ENCODE results near the gene UROC1.
"Not testable (repeated sequence)": the region's sequence is repeated elsewhere in the genome, so short reads cannot be mapped to it uniquely, and the experiment has no call there.

Gene UROC1

DNA sequence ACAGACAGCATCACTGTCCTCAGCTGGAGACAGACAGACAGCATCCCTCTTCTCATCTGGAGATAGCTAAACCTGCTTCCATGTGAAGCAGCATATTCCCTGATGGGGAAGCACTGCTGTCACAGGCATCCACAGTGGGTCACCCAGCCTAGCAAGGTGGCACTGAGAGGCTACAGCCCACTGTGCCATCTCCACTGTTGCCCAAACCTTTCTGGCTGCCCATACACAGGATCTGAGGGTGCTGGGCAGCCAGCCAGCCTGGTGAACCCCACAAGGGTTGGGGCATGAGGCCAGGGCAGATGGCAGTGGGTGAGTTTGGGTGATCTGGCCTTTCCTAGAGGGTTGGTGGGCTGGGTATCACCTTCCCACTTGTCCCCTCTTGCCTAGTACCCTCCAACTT, 18.1 kb upstream of the UROC1 start:
- TF ChIP-seq, protein P1, sequence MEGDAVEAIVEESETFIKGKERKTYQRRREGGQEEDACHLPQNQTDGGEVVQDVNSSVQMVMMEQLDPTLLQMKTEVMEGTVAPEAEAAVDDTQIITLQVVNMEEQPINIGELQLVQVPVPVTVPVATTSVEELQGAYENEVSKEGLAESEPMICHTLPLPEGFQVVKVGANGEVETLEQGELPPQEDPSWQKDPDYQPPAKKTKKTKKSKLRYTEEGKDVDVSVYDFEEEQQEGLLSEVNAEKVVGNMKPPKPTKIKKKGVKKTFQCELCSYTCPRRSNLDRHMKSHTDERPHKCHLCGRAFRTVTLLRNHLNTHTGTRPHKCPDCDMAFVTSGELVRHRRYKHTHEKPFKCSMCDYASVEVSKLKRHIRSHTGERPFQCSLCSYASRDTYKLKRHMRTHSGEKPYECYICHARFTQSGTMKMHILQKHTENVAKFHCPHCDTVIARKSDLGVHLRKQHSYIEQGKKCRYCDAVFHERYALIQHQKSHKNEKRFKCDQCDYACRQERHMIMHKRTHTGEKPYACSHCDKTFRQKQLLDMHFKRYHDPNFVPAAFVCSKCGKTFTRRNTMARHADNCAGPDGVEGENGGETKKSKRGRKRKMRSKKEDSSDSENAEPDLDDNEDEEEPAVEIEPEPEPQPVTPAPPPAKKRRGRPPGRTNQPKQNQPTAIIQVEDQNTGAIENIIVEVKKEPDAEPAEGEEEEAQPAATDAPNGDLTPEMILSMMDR (conservative IDR thresholded peaks at IDR 0.05): no peak
- no peak for TF ChIP-seq ZFX (IDR thresholded peaks at IDR 0.05)
- H3K27ac ChIP-seq: no peak overlapping the region

DNA sequence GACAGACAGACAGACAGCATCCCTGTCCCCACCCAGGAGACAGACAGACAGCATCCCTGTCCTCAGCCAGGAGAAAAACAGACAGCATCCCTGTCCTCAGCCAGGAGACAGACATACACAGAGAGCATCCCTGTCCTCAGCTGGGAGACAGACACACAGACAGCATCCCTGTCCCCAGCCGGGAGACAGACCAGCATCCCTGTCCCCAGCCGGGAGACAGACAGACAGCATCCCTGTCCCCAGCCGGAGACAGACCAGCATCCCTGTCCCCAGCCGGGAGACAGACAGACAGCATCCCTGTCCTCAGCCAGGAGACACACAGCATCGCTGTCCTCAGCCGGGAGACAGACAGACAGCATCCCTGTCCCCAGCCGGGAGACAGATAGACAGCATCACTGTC, 17.1 kb upstream of the UROC1 start:
- H3K27ac ChIP-seq: not testable (repeated sequence)

DNA sequence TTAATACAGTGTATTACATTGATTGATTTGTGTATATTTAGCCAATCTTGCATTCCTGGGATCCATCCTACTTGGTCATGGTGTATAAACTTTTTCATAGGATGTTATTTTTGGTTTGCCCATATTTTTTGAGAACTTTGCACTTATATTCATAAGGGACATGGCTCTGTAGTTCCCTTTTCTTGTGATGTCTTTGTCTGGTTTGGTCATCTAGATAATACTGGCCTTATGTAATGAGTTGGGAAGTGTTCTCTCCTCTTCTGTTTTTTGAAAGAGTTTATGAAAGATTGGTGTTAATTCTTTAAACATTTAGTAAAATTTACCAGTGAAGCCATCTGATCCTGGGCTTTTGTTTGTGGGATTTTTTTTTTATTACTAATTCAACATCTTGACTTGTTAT, 15.9 kb upstream of the UROC1 start:
- no peak overlapping the region for H3K27ac ChIP-seq
- TF ChIP-seq ZFX (IDR thresholded peaks at IDR 0.05): no peak
- TF ChIP-seq, protein P1 (conservative IDR thresholded peaks at IDR 0.05): no peak

DNA sequence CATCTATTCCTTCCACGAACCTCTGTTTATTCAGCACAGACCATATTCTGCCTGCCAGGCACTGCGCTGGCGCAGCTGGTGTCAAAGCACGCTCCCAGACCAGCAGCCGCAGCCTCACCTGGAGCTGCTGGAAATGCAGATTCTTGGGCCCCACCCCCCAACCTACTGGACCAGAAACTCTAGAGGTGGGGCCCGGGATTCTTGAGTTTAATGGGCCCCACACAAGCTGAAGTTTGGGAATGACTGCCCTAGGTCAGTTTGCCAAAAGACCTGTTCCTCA, 13.4 kb upstream of the UROC1 start:
- TF ChIP-seq, protein P1 (conservative IDR thresholded peaks at IDR 0.05): no peak
- TF ChIP-seq ZFX (IDR thresholded peaks at IDR 0.05): no peak
- no peak overlapping the region for H3K27ac ChIP-seq

DNA sequence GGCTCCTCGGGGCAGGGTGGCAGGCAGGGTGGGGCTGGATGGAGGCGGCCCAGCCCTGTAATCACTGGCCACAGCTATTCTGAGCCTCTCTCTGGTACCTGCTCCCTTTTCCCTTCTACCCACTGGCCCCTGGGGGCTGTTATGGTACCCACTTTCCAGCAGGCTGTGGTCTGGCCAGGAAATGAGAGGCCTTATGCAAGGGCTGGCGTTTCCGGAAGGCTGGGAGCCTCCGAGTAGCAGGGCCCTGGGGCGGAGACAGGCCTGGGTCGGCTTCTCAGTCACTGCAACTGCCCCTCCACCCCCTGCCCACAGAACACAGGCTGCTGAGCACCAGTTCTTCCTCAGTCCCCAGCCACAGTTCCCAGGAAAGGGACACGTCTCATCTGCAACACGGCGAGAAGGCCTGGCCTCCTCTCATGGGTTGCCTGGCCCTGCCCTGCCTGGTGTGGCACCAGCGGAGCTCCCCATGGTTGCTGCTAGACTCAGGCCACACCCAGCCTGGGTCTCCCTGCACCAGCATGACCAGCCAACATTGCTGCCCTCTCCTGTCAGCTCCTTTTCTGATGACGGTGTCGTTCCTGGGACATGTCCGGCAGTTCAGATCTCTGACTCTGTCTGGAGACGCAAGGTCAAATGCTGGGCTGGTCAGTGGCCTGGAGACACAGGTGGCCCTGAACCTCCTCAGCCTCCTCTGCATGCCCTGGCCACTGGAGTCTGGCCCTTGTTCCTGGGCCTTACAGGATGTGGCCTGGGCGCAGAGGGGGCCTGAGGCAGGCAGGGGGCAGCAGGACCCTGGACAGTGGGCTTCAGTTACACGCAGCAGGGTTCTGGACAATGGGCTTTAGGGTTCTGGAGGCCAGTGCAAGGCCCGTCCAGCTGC, 12.8 kb upstream of the UROC1 start:
- no peak overlapping the region for H3K27ac ChIP-seq
- TF ChIP-seq, protein P1 (conservative IDR thresholded peaks at IDR 0.05): no peak
- no peak for TF ChIP-seq ZFX (IDR thresholded peaks at IDR 0.05)

DNA sequence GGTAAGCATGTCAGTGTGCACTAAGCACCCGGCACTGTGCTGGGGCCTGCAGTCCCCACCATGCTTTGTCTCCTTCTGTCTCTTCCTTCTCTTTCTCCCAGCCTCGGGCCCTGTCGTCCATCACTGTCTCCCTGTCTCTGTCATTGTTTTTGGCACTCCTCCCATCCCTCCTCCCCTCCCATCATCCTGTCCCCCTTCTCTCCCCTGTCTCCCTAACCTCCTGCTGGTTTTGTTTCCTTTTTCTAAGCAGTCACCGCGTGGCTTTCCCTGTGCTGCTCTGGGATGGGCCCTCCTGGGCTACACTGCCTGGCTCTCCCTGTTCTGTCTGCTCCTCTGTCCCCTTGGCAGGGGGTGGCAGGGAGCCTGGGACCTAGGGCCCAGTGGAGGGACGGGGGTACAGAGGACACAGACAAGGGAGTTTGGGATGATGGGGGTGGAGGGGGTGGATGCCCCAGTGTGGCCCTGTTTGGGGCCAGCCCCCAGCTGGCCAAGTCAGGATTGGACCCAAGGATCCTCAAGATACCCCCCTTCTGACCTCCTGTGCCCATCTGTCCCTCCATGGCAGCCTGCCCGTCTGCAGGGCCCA, 12.1 kb upstream of the UROC1 start:
- TF ChIP-seq, protein P1 (conservative IDR thresholded peaks at IDR 0.05): no peak
- TF ChIP-seq ZFX (IDR thresholded peaks at IDR 0.05): no peak
- no peak overlapping the region for H3K27ac ChIP-seq

DNA sequence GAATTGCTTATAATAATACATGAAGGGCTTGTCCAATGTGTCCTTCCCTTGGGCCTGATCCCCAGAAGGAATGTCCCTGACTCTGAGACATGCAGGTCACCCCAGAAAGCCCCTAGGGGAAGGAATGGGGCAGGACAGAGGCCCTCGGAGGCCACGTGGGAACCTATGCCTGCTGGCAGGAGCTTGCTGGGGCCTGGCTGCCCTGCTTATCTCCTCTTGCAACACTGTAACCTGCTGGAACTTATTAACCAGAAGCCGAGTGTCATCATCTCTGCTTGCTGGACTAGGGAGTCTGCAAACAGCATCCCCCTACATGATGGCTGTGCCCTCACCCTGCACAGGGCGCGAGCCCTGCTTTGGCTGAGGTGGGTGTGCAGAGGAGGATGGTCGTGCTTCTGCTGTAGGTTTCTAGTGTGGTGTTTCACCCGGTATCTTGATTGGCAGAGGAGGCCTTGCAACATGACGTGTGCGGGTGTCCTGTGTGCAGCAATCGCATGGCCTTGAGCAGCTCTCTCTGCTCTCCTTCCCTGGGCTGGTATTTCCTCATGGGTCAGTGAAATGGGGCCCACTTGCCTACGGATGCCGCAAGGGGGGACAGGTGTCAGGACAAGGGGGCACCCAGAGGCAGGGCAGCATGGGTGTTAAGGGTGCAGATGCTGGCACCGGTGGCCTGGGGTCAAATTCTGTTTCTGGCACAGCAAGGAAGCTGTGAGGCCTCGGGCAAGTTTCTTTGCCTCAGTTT, 11.4 kb upstream of the UROC1 start:
- TF ChIP-seq ZFX (IDR thresholded peaks at IDR 0.05): no peak
- TF ChIP-seq, protein P1 (conservative IDR thresholded peaks at IDR 0.05): no peak
- no peak overlapping the region for H3K27ac ChIP-seq

All from C4-2B (cell line).